Measurements from ENCODE around the gene ITPKA.

Gene ITPKA

GRCh38 chr15:41502795-41503668, 9.4 kb downstream of the ITPKA start:
- Histone ChIP-seq H3K9me3 (ENCODE audit: control insufficient read depth, low read length) (no peaks in the 10 kb centered on the region), H3K36me3 (ENCODE audit: control insufficient read depth, insufficient read depth, low read length) (no peaks in the 10 kb centered on the region), H3K27ac (no peak overlapping the region), H3K9ac (no peak overlapping the region), H3K4me2 (ENCODE audit: low read length) (no peak overlapping the region), H3K27me3 (ENCODE audit: control insufficient read depth, insufficient read depth, low read length) (no peaks in the 10 kb centered on the region), H2AFZ (no peak overlapping the region), H3K79me2 (no peaks in the 10 kb centered on the region), H3K4me1 (no peaks in the 10 kb centered on the region), H3K4me3 (ENCODE audit: low read depth, low read length) (no peak overlapping the region)
- TF ChIP-seq, protein P1, sequence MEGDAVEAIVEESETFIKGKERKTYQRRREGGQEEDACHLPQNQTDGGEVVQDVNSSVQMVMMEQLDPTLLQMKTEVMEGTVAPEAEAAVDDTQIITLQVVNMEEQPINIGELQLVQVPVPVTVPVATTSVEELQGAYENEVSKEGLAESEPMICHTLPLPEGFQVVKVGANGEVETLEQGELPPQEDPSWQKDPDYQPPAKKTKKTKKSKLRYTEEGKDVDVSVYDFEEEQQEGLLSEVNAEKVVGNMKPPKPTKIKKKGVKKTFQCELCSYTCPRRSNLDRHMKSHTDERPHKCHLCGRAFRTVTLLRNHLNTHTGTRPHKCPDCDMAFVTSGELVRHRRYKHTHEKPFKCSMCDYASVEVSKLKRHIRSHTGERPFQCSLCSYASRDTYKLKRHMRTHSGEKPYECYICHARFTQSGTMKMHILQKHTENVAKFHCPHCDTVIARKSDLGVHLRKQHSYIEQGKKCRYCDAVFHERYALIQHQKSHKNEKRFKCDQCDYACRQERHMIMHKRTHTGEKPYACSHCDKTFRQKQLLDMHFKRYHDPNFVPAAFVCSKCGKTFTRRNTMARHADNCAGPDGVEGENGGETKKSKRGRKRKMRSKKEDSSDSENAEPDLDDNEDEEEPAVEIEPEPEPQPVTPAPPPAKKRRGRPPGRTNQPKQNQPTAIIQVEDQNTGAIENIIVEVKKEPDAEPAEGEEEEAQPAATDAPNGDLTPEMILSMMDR (IDR thresholded peaks at IDR 0.05), result no peak

DNA sequence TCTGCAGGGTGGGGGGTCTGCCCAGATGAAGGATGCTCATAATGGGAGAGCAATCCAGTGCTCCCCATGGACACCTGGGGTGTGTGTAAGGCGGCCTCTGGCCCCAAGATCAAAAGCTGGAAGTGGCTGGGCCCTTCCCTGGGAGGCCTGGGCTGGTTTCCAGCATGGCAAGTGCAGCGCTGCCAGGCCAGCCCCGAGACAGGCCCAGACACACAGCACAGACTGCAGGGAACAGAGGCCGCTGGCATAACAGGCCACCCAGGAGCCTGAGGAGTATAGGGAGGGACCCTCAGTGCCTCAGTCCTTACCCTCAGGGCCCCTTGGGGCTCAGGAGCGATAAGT, 10.0 kb downstream of the ITPKA start:
- Histone ChIP-seq H3K4me1 (no peaks in the 10 kb centered on the region), H3K27me3 (ENCODE audit: control insufficient read depth, insufficient read depth, low read length) (no peaks in the 10 kb centered on the region), H3K79me2 (no peaks in the 10 kb centered on the region), H3K4me3 (ENCODE audit: low read depth, low read length) (no peak overlapping the region), H3K36me3 (ENCODE audit: control insufficient read depth, insufficient read depth, low read length) (no peaks in the 10 kb centered on the region), H3K4me2 (ENCODE audit: low read length) (no peak overlapping the region), H3K9me3 (ENCODE audit: control insufficient read depth, low read length) (no peaks in the 10 kb centered on the region), H3K9ac (no peak overlapping the region), H2AFZ (no peak overlapping the region), H3K27ac (no peak overlapping the region)
- TF ChIP-seq, protein P1 (IDR thresholded peaks at IDR 0.05), result no peak

GRCh38 chr15:41504751-41505492, 11.2 kb downstream of the ITPKA start:
- no peaks in the 10 kb centered on the region for H3K36me3 ChIP-seq (ENCODE audit: control insufficient read depth, insufficient read depth, low read length)
- H3K9ac ChIP-seq, result no peak overlapping the region
- no peaks in the 10 kb centered on the region for H3K9me3 ChIP-seq (ENCODE audit: control insufficient read depth, low read length)
- no peak overlapping the region for H3K4me2 ChIP-seq (ENCODE audit: low read length)
- H3K4me3 ChIP-seq (ENCODE audit: low read depth, low read length), result no peak overlapping the region
- H3K79me2 ChIP-seq, result no peaks in the 10 kb centered on the region
- no peaks in the 10 kb centered on the region for H3K27me3 ChIP-seq (ENCODE audit: control insufficient read depth, insufficient read depth, low read length)
- H3K4me1 ChIP-seq, result no peaks in the 10 kb centered on the region
- H2AFZ ChIP-seq, result no peak overlapping the region
- TF ChIP-seq, protein P1 (IDR thresholded peaks at IDR 0.05), result no peak
- H3K27ac ChIP-seq, result no peak overlapping the region

DNA sequence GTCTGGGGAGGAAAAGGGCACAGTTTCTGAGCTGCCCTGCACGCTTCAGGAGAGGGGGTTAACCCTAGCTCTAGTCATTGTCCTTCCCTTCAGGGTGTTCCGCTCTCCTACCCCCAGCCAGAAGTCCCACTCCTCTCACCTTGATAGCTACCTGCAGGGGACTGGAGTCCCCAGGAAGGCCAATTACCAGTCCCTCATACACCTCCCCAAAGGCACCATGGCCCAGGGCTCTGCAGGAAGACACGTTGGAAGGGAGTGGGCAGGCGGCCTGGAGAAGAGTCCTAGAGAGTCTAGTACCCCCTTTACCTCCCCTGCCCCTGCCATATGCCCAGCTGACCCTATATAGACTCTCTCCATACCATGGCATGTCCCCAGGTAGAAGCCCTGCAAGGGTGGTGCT, 12.1 kb downstream of the ITPKA start:
- TF ChIP-seq, protein P1 (IDR thresholded peaks at IDR 0.05), result no peak
- Histone ChIP-seq H3K4me1 (no peaks in the 10 kb centered on the region), H3K27me3 (ENCODE audit: control insufficient read depth, insufficient read depth, low read length) (no peaks in the 10 kb centered on the region), H3K4me2 (ENCODE audit: low read length) (no peak overlapping the region), H3K9ac (no peak overlapping the region), H3K79me2 (no peaks in the 10 kb centered on the region), H3K9me3 (ENCODE audit: control insufficient read depth, low read length) (no peaks in the 10 kb centered on the region), H3K4me3 (ENCODE audit: low read depth, low read length) (no peak overlapping the region), H3K27ac (no peak overlapping the region), H2AFZ (no peak overlapping the region), H3K36me3 (ENCODE audit: control insufficient read depth, insufficient read depth, low read length) (no peaks in the 10 kb centered on the region)
